ENCODE data around the gene RNF151.
"Not testable (repeated sequence)": the region's sequence is repeated elsewhere in the genome, so short reads cannot be mapped to it uniquely, and the experiment has no call there.

Gene RNF151

GRCh38 chr16:1936945-1937479 lies 29.6 kb upstream of the RNF151 start:
- WGBS (ENCODE audit: extremely low coverage, insufficient coverage, low lambda C conversion rate) = no CpG with 5 or more reads among the region's 11 CpGs
- no peak overlapping the region for H3K4ac ChIP-seq (ENCODE audit: low read depth, low read length)
- no peaks in the 10 kb centered on the region for H3K79me2 ChIP-seq (ENCODE audit: control insufficient read depth, insufficient read depth, low read length)
- H3K79me1 ChIP-seq (ENCODE audit: low read length) = no peaks in the 10 kb centered on the region
- no peak overlapping the region for H3K56ac ChIP-seq (ENCODE audit: low read length)
- H4K5ac ChIP-seq (ENCODE audit: low read length) = no peak overlapping the region
- no peak overlapping the region for H4K8ac ChIP-seq (ENCODE audit: low read depth, low read length)
- no peak overlapping the region for H3K23ac ChIP-seq (ENCODE audit: low read length)
- no peaks in the 10 kb centered on the region for H3K27me3 ChIP-seq (ENCODE audit: insufficient read depth, low read length, poor library complexity)
- H2BK15ac ChIP-seq (replicated peaks; ENCODE audit: low read depth) = no peak overlapping the region
- H2AK5ac ChIP-seq (ENCODE audit: low read length) = no peak overlapping the region
- H2BK5ac ChIP-seq (ENCODE audit: low read length) = no peak overlapping the region
- no peak overlapping the region for H3K4me3 ChIP-seq (ENCODE audit: low read length)
- no peak overlapping the region for H3K4me2 ChIP-seq (ENCODE audit: low read length)
- H3K18ac ChIP-seq (ENCODE audit: low read length) = no peak overlapping the region
- DNase-seq = no peak
- no peaks in the 10 kb centered on the region for H3K4me1 ChIP-seq (ENCODE audit: control insufficient read depth, low read depth, low read length)
- H3K27ac ChIP-seq (ENCODE audit: low read depth, low read length) = no peak overlapping the region
- no peak overlapping the region for H2BK120ac ChIP-seq (ENCODE audit: low read depth, low read length)
- no peak overlapping the region for H3K9ac ChIP-seq (ENCODE audit: low read length)
- H3K36me3 ChIP-seq (ENCODE audit: control insufficient read depth, insufficient read depth, low read length) = no peaks in the 10 kb centered on the region

- Histone ChIP-seq H3K23ac (ENCODE audit: low read length) (no peak overlapping the region), H2BK5ac (ENCODE audit: low read length) (no peak overlapping the region), H3K4ac (ENCODE audit: low read depth, low read length) (no peak overlapping the region), H3K4me2 (ENCODE audit: low read length) (no peak overlapping the region), H2BK120ac (ENCODE audit: low read depth, low read length) (no peak overlapping the region), H3K36me3 (ENCODE audit: control insufficient read depth, insufficient read depth, low read length) (no peaks in the 10 kb centered on the region), H2AK5ac (ENCODE audit: low read length) (no peak overlapping the region), H3K18ac (ENCODE audit: low read length) (no peak overlapping the region), H3K9ac (ENCODE audit: low read length) (no peak overlapping the region), H4K8ac (ENCODE audit: low read depth, low read length) (no peak overlapping the region), H4K5ac (ENCODE audit: low read length) (no peak overlapping the region), H3K27ac (ENCODE audit: low read depth, low read length) (no peak overlapping the region), H3K4me1 (ENCODE audit: control insufficient read depth, low read depth, low read length) (no peaks in the 10 kb centered on the region), H3K79me1 (ENCODE audit: low read length) (no peaks in the 10 kb centered on the region), H3K27me3 (ENCODE audit: insufficient read depth, low read length, poor library complexity) (no peaks in the 10 kb centered on the region), H3K4me3 (ENCODE audit: low read length) (no peak overlapping the region), H2BK15ac (replicated peaks; ENCODE audit: low read depth) (no peak overlapping the region), H3K79me2 (ENCODE audit: control insufficient read depth, insufficient read depth, low read length) (no peaks in the 10 kb centered on the region), H3K56ac (ENCODE audit: low read length) (no peak overlapping the region)
- no peak for DNase-seq
- WGBS (ENCODE audit: extremely low coverage, insufficient coverage, low lambda C conversion rate) = no CpG with 5 or more reads among the region's 10 CpGs
Measured at GRCh38 chr16:1938316-1938715, 28.3 kb upstream of the RNF151 start.

- no peak overlapping the region for H3K9ac ChIP-seq (ENCODE audit: low read length)
- WGBS (ENCODE audit: extremely low coverage, insufficient coverage, low lambda C conversion rate) = no CpG with 5 or more reads among the region's 17 CpGs
Measured at GRCh38 chr16:1938910-1939309, 27.7 kb upstream of the RNF151 start.

GRCh38 chr16:1939833-1940232 lies 26.8 kb upstream of the RNF151 start:
- no CpG with 5 or more reads among the region's 8 CpGs for WGBS (ENCODE audit: extremely low coverage, insufficient coverage, low lambda C conversion rate)
- not testable (repeated sequence) for H3K4me1 ChIP-seq (ENCODE audit: control insufficient read depth, low read depth, low read length); H3K18ac ChIP-seq (ENCODE audit: low read length); H4K8ac ChIP-seq (ENCODE audit: low read depth, low read length); H3K9ac ChIP-seq (ENCODE audit: low read length); H3K4ac ChIP-seq (ENCODE audit: low read depth, low read length); H3K79me2 ChIP-seq (ENCODE audit: control insufficient read depth, insufficient read depth, low read length); H3K27ac ChIP-seq (ENCODE audit: low read depth, low read length); H3K79me1 ChIP-seq (ENCODE audit: low read length); H2BK5ac ChIP-seq (ENCODE audit: low read length); H3K4me3 ChIP-seq (ENCODE audit: low read length); H2AK5ac ChIP-seq (ENCODE audit: low read length); DNase-seq; H2BK120ac ChIP-seq (ENCODE audit: low read depth, low read length); H3K4me2 ChIP-seq (ENCODE audit: low read length); H3K56ac ChIP-seq (ENCODE audit: low read length); H3K23ac ChIP-seq (ENCODE audit: low read length); H4K5ac ChIP-seq (ENCODE audit: low read length); H2BK15ac ChIP-seq (replicated peaks; ENCODE audit: low read depth); H3K27me3 ChIP-seq (ENCODE audit: insufficient read depth, low read length, poor library complexity); H3K36me3 ChIP-seq (ENCODE audit: control insufficient read depth, insufficient read depth, low read length)

More at GRCh38 chr16:1938910-1939309, 27.7 kb upstream of the RNF151 start:
- Histone ChIP-seq H3K36me3 (ENCODE audit: control insufficient read depth, insufficient read depth, low read length) (no peaks in the 10 kb centered on the region), H3K4me2 (ENCODE audit: low read length) (no peak overlapping the region), H3K56ac (ENCODE audit: low read length) (no peak overlapping the region), H3K4ac (ENCODE audit: low read depth, low read length) (no peak overlapping the region), H4K8ac (ENCODE audit: low read depth, low read length) (no peak overlapping the region), H4K5ac (ENCODE audit: low read length) (no peak overlapping the region), H2BK120ac (ENCODE audit: low read depth, low read length) (no peak overlapping the region), H2AK5ac (ENCODE audit: low read length) (no peak overlapping the region), H3K4me3 (ENCODE audit: low read length) (no peak overlapping the region), H3K27me3 (ENCODE audit: insufficient read depth, low read length, poor library complexity) (no peaks in the 10 kb centered on the region), H2BK5ac (ENCODE audit: low read length) (no peak overlapping the region), H3K27ac (ENCODE audit: low read depth, low read length) (no peak overlapping the region), H3K23ac (ENCODE audit: low read length) (no peak overlapping the region), H2BK15ac (replicated peaks; ENCODE audit: low read depth) (no peak overlapping the region), H3K4me1 (ENCODE audit: control insufficient read depth, low read depth, low read length) (no peaks in the 10 kb centered on the region), H3K79me2 (ENCODE audit: control insufficient read depth, insufficient read depth, low read length) (no peaks in the 10 kb centered on the region), H3K18ac (ENCODE audit: low read length) (no peak overlapping the region), H3K79me1 (ENCODE audit: low read length) (no peaks in the 10 kb centered on the region)
- no peak for DNase-seq

- no peaks in the 10 kb centered on the region for H3K79me2 ChIP-seq (ENCODE audit: control insufficient read depth, insufficient read depth, low read length)
Measured at GRCh38 chr16:1940273-1941161, 26.1 kb upstream of the RNF151 start.

More at GRCh38 chr16:1940273-1941161, 26.1 kb upstream of the RNF151 start:
- no peak overlapping the region for H3K56ac ChIP-seq (ENCODE audit: low read length)
- H3K23ac ChIP-seq (ENCODE audit: low read length) = no peak overlapping the region
- no peaks in the 10 kb centered on the region for H3K27me3 ChIP-seq (ENCODE audit: insufficient read depth, low read length, poor library complexity)
- H3K4me2 ChIP-seq (ENCODE audit: low read length) = no peak overlapping the region
- no peak overlapping the region for H3K9ac ChIP-seq (ENCODE audit: low read length)
- H2BK5ac ChIP-seq (ENCODE audit: low read length) = no peak overlapping the region
- H3K4ac ChIP-seq (ENCODE audit: low read depth, low read length) = no peak overlapping the region
- no peak for DNase-seq
- no peak overlapping the region for H2AK5ac ChIP-seq (ENCODE audit: low read length)
- H3K27ac ChIP-seq (ENCODE audit: low read depth, low read length) = no peak overlapping the region
- no CpG with 5 or more reads among the region's 23 CpGs for WGBS (ENCODE audit: extremely low coverage, insufficient coverage, low lambda C conversion rate)
- H4K8ac ChIP-seq (ENCODE audit: low read depth, low read length) = no peak overlapping the region
- no peaks in the 10 kb centered on the region for H3K79me1 ChIP-seq (ENCODE audit: low read length)
- no peaks in the 10 kb centered on the region for H3K4me1 ChIP-seq (ENCODE audit: control insufficient read depth, low read depth, low read length)
- H2BK15ac ChIP-seq (replicated peaks; ENCODE audit: low read depth) = no peak overlapping the region
- H3K36me3 ChIP-seq (ENCODE audit: control insufficient read depth, insufficient read depth, low read length) = no peaks in the 10 kb centered on the region
- H2BK120ac ChIP-seq (ENCODE audit: low read depth, low read length) = no peak overlapping the region
- no peak overlapping the region for H3K18ac ChIP-seq (ENCODE audit: low read length)
- no peak overlapping the region for H4K5ac ChIP-seq (ENCODE audit: low read length)
- H3K4me3 ChIP-seq (ENCODE audit: low read length) = no peak overlapping the region
